Caco-2 (cell line): ENCODE data around the gene CCDC142. TPM values are rescaled to one million over a fixed set of nuclear protein-coding genes. Genes with fewer than 3 reads are reported as not detected.

Source experiments
- BruUV-seq: library from RNA; stranded (reverse); fragments of 400-500 nt; replicated peaks from 2 replicates; lab custom pipeline; 2021; lab: Mats Ljungman, UMichigan
- CTCF ChIA-PET: fragments of 300-600 bp; sonication (Branson Sonifier 250); formaldehyde crosslinking; loops from one replicate; lab custom pipeline; 2022; ENCODE audit warnings: antibody characterized with exemption; lab: Charles Lee
- POLR2A ChIA-PET: fragments of 300-600 bp; sonication (Branson Sonifier 250); formaldehyde crosslinking; loops from one replicate; lab custom pipeline; 2022; ENCODE audit warnings: antibody characterized with exemption; lab: Charles Lee
- DNase-seq, 2 experiments: peaks; one replicate each; pipeline versions ENCODE4 v3.0.0 to v3.0.0-alpha.2; 2020 to 2022
- H3K27me3 ChIP-seq: replicated peaks from 2 replicates; pipeline ENCODE4 v1.6.0; 2011; ENCODE audit warnings: low read length; ENCODE audit not compliant: control insufficient read depth, insufficient read depth
- H3K36me3 ChIP-seq: 2 replicates; pipeline ENCODE4 v1.5.1; 2011; ENCODE audit warnings: low read length; ENCODE audit not compliant: control insufficient read depth, insufficient read depth
- H3K4me1 ChIP-seq: fragments of 250-450 bp; sonication (Bioruptor Pico); 2 replicates; pipeline ENCODE4 v1.5.1; 2020; ENCODE audit warnings: mild to moderate bottlenecking
- H3K4me3 ChIP-seq: 2 replicates; pipeline ENCODE4 v1.5.1; 2011; ENCODE audit warnings: low read depth, mild to moderate bottlenecking, control low read depth, low read length
- H3K9me3 ChIP-seq: fragments of 250-450 bp; sonication (Bioruptor Pico); 2 replicates; pipeline ENCODE4 v1.5.1; 2020; ENCODE audit warnings: mild to moderate bottlenecking, moderate library complexity
- H3K27ac Mint-ChIP-seq: one replicate; pipeline ENCODE4 v1.8.0; 2022; ENCODE audit warnings: mixed read lengths; ENCODE audit not compliant: unreplicated experiment
- H3K27me3 Mint-ChIP-seq: one replicate; pipeline ENCODE4 v1.8.0; 2022; ENCODE audit warnings: mixed read lengths; ENCODE audit not compliant: insufficient read depth, unreplicated experiment
- H3K36me3 Mint-ChIP-seq: one replicate; pipeline ENCODE4 v1.8.0; 2022; ENCODE audit warnings: mild to moderate bottlenecking, mixed read lengths; ENCODE audit not compliant: insufficient read depth, unreplicated experiment
- H3K4me1 Mint-ChIP-seq: one replicate; pipeline ENCODE4 v1.8.0; 2022; ENCODE audit warnings: low read depth, mixed read lengths; ENCODE audit not compliant: unreplicated experiment
- H3K4me3 Mint-ChIP-seq: one replicate; pipeline ENCODE4 v1.8.0; 2022; ENCODE audit warnings: mild to moderate bottlenecking, moderate library complexity, mixed read lengths; ENCODE audit not compliant: unreplicated experiment
- H3K9me3 Mint-ChIP-seq: one replicate; pipeline ENCODE4 v1.8.0; 2022; ENCODE audit warnings: mixed read lengths; ENCODE audit not compliant: unreplicated experiment
- intact Hi-C: fragments of 100-400 bp; cut with micrococcal nuclease; formaldehyde crosslinking; loops from one replicate; pipeline ENCODE4 v1.10.0; 2022; ENCODE audit not compliant: unreplicated experiment
- total RNA-seq: library from RNA; stranded (reverse); gene quantifications from 2 replicates; pipeline ENCODE4 v1.2.3, GENCODE V29; 2022
- TF ChIP-seq, protein P1 (sequence below), 2 experiments: fragments of 200-600 bp in 1 of 2; IDR thresholded peaks; 1 replicate in 1 of 2; 2 replicates in 1 of 2; pipeline versions ENCODE4 v1.5.1 to v1.8.0; 2011 to 2022; ENCODE audit warnings: antibody characterized with exemption in 1 of 2, control low read depth in 1 of 2, inconsistent platforms in 1 of 2, low read depth in 1 of 2, low read length in 1 of 2, mild to moderate bottlenecking in 1 of 2, moderate library complexity in 1 of 2; ENCODE audit not compliant: insufficient read depth in 1 of 2, severe bottlenecking in 1 of 2, unreplicated experiment in 1 of 2

Gene CCDC142
- total RNA-seq, 1 experiment from 2014 or later: 39.0 TPM

DNA sequence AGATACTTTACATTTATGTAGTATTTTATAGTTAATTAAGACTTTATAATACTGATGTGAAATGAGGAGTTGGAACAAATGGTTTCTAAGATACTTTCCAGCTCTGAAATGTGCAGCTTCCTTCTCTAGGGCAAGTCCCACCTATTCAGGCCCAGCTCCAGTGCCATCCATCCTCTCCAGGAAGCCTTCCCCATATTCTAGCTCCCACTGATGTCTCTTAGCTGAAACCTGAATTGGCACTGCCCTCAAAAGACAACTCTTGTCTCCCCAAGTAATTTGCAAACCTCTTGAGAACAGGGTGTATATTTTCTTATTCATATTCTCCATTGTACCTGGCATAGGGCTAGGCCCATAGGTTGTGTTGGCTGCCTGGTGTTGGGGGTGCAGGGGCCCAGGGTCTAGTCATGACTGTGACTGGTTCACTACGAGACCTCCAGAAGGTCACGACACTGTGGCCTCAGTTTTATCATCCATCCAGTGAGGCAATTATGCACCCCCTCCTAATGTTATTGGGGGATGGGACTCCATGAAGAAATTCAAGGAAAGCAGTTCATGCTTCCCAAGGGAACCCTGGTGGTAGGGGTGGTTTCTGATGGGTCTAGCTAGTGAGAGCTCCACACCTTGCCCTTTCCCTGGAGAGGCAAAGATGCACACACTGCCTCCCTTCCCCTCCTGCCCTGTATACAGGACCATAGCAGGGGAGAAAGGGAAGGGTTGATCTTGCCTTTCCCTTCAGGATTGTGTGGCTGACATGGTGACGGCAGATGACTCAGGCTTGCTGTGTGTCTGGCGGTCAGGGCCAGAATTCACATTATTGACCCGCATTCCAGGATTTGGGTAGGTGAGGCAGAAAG lies 58.4 kb downstream of the CCDC142 start:
- Mint-ChIP-seq H3K27me3 (peaks cover 6% of the 10 kb centered on the region), H3K27ac (no peak overlapping the region), H3K36me3 (peaks cover 78% of the 10 kb centered on the region), H3K4me1 (peaks cover 14% of the 10 kb centered on the region), H3K9me3 (no peaks in the 10 kb centered on the region), H3K4me3 (no peak overlapping the region)
- Histone ChIP-seq H3K36me3 (peaks cover 2% of the 10 kb centered on the region), H3K4me1 (no peaks in the 10 kb centered on the region), H3K9me3 (no peaks in the 10 kb centered on the region), H3K27me3 (no peaks in the 10 kb centered on the region), H3K4me3 (no peak overlapping the region)
- POLR2A ChIA-PET: interaction anchor here (1.1 kb wide), 1 partner anchor 16 kb away, joined by 7 read pairs; no protein-coding TSS in a partner anchor
- intact Hi-C loops: loop anchor here (2.0 kb wide), 1 partner anchor 16 kb away; the partner anchor contains the start of gene RTKN
- no peak for DNase-seq
- TSS peak; percentile 5 for BruUV-seq
- CTCF ChIA-PET: interaction anchor here (0.5 kb wide), 1 partner anchor 33 kb away, joined by 6 read pairs; no protein-coding TSS in a partner anchor
- TF ChIP-seq, protein P1, sequence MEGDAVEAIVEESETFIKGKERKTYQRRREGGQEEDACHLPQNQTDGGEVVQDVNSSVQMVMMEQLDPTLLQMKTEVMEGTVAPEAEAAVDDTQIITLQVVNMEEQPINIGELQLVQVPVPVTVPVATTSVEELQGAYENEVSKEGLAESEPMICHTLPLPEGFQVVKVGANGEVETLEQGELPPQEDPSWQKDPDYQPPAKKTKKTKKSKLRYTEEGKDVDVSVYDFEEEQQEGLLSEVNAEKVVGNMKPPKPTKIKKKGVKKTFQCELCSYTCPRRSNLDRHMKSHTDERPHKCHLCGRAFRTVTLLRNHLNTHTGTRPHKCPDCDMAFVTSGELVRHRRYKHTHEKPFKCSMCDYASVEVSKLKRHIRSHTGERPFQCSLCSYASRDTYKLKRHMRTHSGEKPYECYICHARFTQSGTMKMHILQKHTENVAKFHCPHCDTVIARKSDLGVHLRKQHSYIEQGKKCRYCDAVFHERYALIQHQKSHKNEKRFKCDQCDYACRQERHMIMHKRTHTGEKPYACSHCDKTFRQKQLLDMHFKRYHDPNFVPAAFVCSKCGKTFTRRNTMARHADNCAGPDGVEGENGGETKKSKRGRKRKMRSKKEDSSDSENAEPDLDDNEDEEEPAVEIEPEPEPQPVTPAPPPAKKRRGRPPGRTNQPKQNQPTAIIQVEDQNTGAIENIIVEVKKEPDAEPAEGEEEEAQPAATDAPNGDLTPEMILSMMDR (IDR thresholded peaks at IDR 0.05; ENCODE audit: insufficient read depth in 1 of 2, low read depth in 1 of 2, low read length in 1 of 2, severe bottlenecking in 1 of 2, unreplicated experiment in 1 of 2): no peak

Other genes with a start within 250 kb of the CCDC142 start
- 1.9 and 2.2 TPM in 2 replicates for gene SLC4A5, start 139.6 kb downstream of the CCDC142 start, total RNA-seq
- gene DCTN1, start 102.7 kb downstream of the CCDC142 start, total RNA-seq: 132 and 139 TPM in 2 replicates
- gene C2orf81, start 61.4 kb downstream of the CCDC142 start, total RNA-seq: 0.84 and 1.7 TPM in 2 replicates
- gene WDR54, start 61.3 kb downstream of the CCDC142 start, total RNA-seq: 8.4 and 9.9 TPM in 2 replicates
- 123 and 139 TPM in 2 replicates for gene RTKN, start 41.1 kb downstream of the CCDC142 start, total RNA-seq
- gene INO80B, start 27.9 kb downstream of the CCDC142 start, total RNA-seq: 25.2 and 29.1 TPM in 2 replicates
- gene WBP1, start 24.6 kb downstream of the CCDC142 start, total RNA-seq: 53.4 and 54.8 TPM in 2 replicates
- 70.5 and 71.1 TPM in 2 replicates for gene MOGS, start 17.6 kb downstream of the CCDC142 start, total RNA-seq
- gene MRPL53, start 10.3 kb downstream of the CCDC142 start, total RNA-seq: 88.4 and 102 TPM in 2 replicates
- 31.3 and 32.4 TPM in 2 replicates for gene TTC31, start 83 bp upstream of the CCDC142 start, total RNA-seq
- 11.1 and 11.4 TPM in 2 replicates for gene LBX2, start 16.6 kb upstream of the CCDC142 start, total RNA-seq
- gene PCGF1, start 24.7 kb upstream of the CCDC142 start, total RNA-seq: 27.0 and 29.7 TPM in 2 replicates
- gene TLX2, start 31.5 kb upstream of the CCDC142 start, total RNA-seq: 0.68 and 0.72 TPM in 2 replicates
- gene DQX1, start 43.2 kb upstream of the CCDC142 start, total RNA-seq: 0.50 and 1.4 TPM in 2 replicates
- 154 and 156 TPM in 2 replicates for gene AUP1, start 46.7 kb upstream of the CCDC142 start, total RNA-seq
- gene HTRA2, start 46.9 kb upstream of the CCDC142 start, total RNA-seq: 27.0 and 27.3 TPM in 2 replicates
- 13.8 and 15.9 TPM in 2 replicates for gene LOXL3, start 70.9 kb upstream of the CCDC142 start, total RNA-seq
- 5.1 and 5.5 TPM in 2 replicates for gene DOK1, start 71.7 kb upstream of the CCDC142 start, total RNA-seq
- gene M1AP, start 165.3 kb upstream of the CCDC142 start, total RNA-seq: not detected in 2 replicates
- 6.2 and 7.6 TPM in 2 replicates for gene SEMA4F, start 171.2 kb upstream of the CCDC142 start, total RNA-seq